VCaP (cell line): Measurements from ENCODE around the gene PLCB2.

ENCODE experiments used
- H3K27ac ChIP-seq: fragments of 450-650 bp; 2 replicates; pipeline ENCODE4 v1.5.1; 2017
- TF ChIP-seq, protein P1 (sequence below): fragments of 450-650 bp; conservative IDR thresholded peaks from 2 replicates; pipeline ENCODE4 v1.5.1; 2017; ENCODE audit warnings: mild to moderate bottlenecking, moderate library complexity

The PLCB2 gene

DNA sequence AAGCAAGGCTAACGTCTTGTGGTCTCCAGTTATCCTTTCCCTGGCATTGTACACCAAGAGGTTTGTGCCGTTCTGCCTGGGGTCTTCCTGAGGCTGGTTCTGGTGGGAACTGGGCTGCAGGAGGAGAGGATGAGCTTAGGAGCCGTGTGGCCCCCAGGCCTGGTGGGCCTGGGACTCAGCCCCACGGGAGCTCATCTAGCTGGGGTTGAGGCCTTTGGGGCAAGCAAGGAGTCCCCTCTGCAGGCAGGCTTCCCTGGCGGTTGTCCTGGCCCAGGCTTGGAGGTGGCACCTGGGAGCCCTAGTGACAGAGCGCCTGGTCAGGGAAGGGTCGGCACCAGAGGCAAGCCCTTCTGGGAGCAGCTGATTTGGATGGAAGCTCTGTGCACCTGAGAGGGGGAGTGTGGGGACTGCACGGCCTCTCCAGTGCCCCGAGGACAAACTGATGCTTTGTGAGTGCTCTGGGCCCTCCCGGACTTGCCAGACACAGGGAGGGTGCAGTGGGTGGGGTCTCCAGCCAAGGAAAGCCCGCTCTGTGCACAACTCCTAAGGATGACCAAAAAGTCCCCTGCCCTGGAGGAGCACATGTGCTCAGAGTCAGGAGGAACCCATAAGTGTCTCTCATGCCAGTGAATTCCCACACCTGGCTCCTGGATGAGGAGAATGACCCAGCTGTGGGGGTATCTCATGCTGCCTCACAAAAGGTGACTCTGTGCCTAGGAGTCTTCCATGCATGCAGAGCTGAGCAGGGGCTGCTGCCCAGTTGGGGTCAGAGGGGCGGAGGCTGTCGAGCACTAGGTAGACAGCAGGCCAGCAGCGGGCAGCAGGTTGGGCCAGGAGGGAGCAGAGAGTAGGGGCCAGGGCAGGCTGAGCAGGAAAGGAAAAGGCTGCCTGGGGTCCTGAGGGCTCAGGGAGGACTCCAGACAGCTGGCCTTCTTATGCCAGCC, 66.2 kb downstream of the PLCB2 start:
- TF ChIP-seq, protein P1, sequence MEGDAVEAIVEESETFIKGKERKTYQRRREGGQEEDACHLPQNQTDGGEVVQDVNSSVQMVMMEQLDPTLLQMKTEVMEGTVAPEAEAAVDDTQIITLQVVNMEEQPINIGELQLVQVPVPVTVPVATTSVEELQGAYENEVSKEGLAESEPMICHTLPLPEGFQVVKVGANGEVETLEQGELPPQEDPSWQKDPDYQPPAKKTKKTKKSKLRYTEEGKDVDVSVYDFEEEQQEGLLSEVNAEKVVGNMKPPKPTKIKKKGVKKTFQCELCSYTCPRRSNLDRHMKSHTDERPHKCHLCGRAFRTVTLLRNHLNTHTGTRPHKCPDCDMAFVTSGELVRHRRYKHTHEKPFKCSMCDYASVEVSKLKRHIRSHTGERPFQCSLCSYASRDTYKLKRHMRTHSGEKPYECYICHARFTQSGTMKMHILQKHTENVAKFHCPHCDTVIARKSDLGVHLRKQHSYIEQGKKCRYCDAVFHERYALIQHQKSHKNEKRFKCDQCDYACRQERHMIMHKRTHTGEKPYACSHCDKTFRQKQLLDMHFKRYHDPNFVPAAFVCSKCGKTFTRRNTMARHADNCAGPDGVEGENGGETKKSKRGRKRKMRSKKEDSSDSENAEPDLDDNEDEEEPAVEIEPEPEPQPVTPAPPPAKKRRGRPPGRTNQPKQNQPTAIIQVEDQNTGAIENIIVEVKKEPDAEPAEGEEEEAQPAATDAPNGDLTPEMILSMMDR, result no peak
- H3K27ac ChIP-seq, result no peak overlapping the region

DNA sequence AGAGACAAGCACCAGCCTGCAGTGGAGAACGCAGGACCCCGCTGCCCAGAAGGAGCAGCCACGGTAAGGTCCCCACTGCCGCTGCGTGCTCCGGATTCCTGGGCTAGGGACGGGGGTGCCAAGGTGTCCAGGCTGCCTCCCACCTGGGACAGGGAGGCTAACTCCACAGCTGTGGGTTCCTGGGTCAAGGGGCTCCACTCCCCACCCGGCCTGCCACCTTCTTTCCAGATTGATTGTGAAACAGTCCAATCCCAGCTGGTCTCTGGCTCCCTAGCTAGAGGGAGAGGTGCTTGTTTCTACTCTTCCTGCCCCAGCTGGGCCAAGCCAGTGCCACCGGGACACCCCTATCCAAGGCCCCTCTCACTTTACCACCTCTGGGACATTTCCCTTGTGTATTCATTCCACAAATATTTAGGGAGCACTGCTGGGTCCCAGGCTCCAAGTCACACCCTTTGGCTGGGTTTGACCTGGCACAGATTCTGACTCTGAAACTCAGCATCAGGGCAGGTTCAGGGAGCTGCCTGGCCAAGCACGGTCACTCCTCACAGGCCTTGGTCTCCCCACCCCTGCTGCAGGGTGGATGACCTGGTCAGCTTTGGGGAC, 67.0 kb downstream of the PLCB2 start:
- TF ChIP-seq, protein P1, result no peak
- H3K27ac ChIP-seq, result no peak overlapping the region

DNA sequence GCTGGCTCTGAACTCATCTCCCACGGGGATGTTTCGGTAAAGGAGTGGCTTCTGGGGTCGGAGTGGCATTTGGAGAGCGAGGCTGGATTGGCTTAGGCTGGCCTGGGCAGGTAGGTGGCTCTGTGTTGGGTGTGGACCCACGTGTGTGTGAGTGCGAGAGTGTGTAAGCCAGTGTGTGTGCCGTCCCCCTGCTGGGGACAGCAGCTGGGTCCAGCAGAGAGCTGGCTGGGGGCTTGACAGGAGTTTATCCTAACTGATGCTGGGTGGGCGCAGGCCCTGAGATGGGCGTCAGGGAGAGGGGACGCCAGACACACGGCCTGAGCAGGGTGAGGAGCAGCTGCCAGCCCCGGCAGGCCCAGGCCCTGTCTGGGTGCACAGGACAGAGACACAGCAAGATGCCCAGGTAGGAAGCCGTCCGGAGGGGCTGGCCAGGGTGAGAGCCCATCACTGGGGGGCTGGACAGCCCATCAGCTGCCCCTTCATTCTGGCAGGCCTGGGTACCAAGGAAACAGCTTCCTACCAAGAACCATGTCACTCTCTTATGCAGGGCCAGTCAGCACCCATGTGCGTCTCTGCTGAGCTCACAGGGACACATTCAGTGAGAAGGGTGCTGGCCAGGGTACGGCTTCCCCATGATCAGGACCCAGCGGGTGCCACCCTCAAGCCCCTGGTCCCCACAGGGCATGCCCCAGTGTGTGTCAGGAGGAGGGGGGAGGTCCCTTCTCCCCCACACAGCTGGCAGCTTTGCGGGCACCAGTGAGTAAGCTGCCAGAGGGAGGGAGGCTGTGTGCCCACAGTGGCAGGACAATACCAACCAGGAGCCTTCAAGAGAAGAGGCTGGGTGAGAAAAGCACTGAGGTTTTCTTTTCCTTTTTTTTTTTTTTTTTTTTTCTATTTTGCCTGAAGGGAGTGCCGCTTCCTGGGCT, 67.8 kb downstream of the PLCB2 start:
- H3K27ac ChIP-seq, result peak overlapping the region; percentile 54
- TF ChIP-seq, protein P1, result no peak

DNA sequence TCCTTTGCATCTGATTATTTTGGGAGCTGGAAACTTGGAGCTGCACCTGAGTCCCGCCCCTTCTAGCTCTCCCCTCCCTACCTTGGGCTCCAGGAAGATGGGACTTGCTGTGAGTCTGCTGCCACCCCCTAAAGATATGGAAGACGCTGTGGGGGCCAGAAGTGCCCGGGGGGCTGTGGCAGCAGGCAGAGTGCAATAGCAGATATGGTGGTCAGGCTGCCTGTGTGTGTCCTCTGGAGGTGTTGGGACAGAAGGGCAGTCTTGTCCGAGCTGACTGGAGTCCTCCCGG, 68.4 kb downstream of the PLCB2 start:
- TF ChIP-seq, protein P1, result no peak
- H3K27ac ChIP-seq, result peak overlapping the region; percentile 54

GRCh38 chr15:40238532-40239403, 69.0 kb downstream of the PLCB2 start, which contains the start of gene PAK6:
Gene PAK6 (plus strand): TSS chr15:40239063. CDS start chr15:40264786, 25,723 bp downstream.
- TF ChIP-seq, protein P1, result no peak
- H3K27ac ChIP-seq, result peak within 1 kb of the TSS; percentile 54
